Kidney glomerular epithelial cell (primary cell): ENCODE results near the gene FKBP7.
"Not testable (repeated sequence)": the region's sequence is repeated elsewhere in the genome, so short reads cannot be mapped to it uniquely, and the experiment has no call there.

Experiments
- DNase-seq: peaks from one replicate; lab custom pipeline; 2025; lab: John Stamatoyannopoulos, UW

FKBP7 gene

GRCh38 chr2:178485356-178485755, 7.0 kb upstream of the FKBP7 start:
- no peak for DNase-seq

GRCh38 chr2:178484245-178485041, 6.0 kb upstream of the FKBP7 start:
- no peak for DNase-seq

DNA sequence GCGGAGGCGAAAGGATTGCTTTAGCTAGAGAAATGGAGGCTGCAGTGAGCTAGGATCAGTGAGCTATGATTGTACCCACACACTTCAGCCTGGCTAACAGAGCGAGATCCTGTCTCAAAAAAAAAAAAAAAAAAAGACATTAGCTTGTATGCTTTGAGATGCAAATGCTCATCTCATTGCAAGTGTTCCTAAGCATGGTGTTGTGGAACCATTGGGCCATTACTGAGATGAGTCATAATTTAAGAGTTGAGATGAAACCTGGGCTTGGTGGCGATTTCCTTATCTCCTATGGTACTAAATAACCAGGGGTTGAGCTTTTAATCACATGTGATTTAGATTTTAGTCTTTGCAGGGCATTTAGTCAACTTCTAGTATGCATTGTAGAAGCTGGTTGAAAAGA, 4.0 kb upstream of the FKBP7 start:
- DNase-seq = no peak

DNA sequence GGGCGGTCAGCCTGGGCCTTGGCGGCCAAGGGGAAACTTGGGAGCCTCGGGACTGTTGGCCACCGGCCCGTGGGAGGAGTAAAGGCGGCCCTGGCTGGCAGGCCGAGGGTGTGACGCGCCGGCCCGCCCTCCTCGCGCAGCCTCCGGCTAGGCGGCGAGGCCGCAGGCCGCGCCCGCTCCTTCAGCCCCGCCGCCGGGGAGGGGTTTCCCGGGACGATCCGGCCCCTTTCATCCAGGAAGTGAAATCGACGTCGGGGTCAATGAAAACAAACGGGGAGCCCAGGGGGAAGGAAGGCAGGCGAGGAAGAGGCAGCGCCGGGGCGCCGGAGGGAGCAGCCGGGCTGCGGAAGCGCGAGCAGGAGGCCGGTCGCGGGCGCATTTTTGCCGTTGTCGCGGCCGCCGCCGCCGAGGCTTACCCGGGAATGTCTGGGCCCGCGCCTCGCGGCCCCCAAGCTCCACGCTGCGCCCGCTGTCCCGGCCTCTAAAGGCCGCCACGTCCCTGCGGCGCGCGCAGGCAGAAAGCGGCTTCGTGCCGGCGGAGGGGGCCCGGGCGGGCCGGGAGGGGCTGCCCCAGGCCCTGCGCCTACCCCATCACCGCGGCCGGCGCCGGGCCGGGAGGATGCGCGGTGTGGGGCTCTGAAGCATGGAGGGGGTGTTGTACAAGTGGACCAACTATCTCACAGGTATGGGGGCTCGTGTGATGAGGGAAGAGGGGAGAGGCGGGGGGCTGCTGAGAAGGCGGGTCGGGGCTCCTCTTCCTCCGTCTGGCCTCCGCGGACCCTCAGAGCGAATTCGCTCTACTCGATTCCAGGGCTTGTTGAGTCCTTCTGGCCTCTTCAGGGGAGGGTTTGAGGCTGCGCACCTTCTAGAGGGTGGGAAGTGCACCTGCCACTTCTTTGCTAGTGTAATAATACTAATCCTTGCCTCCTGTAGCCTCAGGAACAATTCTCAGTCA, 2.1 kb upstream of the FKBP7 start, which contains the start of gene PLEKHA3:
Gene PLEKHA3, plus strand, starts transcription at position 231 of the 955 bp plus-strand sequence. Its CDS starts 413 bp downstream, at position 644.
- DNase-seq = peak; percentile 81

DNA sequence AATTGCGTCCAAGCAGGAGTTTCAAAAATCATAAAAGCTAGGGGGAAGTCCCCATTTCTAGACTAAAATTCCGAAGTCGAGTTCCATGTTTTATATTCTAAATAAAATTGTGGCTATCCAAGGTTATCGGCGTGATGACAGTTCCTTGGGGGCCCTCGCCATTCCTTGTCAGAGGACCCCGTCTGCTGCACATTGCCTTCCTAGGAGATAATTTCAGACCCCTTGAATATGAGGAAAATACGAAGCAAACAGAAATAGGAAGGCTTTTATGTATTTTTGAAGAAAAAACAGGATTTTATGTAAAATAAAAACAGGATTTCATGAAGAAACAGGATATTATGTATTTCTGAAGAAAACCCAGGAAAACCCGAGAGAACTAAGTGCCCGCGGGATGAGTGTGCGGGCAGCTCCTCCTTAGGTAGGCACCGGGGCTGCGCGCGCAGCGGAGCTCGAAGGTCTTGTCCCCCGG, 1.4 kb upstream of the FKBP7 start:
- DNase-seq = no peak

GRCh38 chr2:178479275-178479616, 846 bp upstream of the FKBP7 start:
- DNase-seq = no peak

GRCh38 chr2:178478130-178478438, 316 bp downstream of the FKBP7 start:
- no peak for DNase-seq

DNA sequence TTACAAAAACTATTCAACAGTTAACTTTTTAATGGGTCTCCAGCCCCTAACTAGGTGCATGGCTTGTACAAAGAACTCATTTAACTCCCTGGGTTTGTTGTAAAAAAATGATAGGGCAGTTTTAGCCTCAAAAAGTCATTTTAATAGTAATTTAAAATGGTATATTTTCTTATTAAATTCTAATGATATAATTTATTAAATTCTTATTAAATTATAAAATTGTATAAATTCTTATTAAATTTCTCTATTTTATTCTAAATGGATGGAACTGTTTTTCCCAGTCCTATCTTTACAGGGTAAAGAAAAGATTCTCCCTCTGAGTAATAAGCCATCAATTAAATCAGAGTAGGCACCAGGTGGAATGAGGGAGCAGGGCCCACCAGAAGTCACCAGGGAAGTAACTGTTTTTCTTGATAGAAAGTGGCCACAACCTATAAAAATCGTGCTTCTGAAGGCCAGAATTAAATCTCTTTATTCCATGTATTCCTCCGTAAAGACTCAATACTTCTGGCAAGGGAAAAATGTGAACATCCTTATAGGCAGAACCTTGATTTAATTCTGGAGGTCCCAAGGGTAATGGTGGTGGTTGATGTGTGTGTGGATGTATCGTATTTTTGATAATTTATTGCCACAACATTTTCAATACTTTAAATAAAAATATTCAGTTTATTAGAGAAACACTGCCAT, 814 bp downstream of the FKBP7 start:
- peak; percentile 35 for DNase-seq

GRCh38 chr2:178476477-178476876, 1.9 kb downstream of the FKBP7 start:
- no peak for DNase-seq

DNA sequence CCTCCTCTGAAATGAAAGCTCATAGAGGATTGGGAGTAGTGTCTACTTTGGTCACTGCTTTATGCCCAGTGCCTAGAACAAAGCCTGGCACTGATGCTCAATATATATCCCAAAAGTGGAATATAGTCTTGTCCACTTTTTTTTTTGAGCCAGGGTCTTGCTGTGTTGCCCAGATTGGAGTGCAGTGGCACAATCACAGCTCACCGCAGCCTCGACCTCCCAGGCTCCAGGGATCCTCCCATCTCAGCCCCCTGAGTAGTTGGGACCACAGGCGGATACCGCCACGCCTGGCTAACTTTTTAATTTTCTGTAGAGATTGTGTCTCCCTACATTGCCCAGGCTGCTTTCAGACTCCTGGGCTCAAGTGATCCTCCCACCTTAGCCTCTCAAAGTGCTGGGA, 3.8 kb downstream of the FKBP7 start:
- DNase-seq = no peak

DNA sequence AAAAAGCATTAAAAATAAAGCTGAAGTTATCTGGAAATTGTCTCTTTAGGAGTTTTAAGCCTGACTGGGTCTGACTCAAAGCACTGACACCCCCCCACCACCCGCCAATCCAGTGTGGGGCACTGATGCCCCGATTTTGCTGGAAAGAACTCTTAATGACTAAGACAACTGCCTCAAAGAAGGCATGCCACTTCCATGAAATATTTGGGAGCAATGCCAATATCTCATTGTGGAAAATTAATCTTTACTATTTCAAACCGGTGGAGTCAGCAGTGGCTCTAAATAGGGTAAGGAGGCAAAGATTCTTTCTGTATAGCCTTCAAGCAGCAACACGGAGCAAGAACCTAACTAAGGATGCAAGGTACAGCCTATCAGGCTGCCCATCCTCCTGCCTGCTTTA, 4.5 kb downstream of the FKBP7 start:
- DNase-seq = peak; percentile 26

DNA sequence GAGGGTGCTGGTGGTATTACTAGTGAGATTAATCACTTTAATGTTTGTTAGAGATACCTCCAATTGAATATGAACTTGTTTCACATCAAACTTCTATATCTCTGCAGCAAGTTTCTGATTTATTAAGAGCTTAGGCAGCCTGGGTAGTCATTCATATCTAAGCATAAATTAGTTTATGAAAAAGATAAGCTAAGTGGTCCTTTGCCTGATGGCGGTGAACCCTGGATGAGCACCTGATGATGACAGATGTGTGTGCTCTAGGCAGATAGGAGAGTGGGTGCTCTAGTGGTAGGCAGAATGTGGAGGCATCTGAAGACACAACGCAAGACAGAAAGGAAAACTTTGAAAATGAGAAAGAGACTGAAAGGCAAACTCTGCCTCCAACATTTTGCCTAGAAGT, 5.0 kb downstream of the FKBP7 start:
- no peak for DNase-seq

DNA sequence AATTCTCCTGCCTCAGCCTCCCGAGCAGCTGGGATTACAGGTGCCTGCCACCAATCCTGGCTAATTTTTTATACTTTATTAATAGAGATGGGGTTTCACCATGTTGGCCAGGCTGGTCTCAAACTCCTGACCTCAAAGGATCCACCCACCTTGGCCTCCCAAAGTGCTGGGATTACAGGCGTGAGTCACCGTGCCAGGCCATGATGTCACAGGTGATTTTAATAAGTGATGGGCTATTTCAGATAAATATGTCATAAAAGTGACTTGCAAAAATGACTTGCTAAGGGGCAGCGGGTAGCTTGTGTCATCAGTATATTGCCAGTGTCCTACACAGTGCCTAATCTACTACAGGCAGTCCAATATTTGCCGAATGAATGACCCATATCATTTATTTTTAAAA, 7.1 kb downstream of the FKBP7 start:
- not testable (repeated sequence) for DNase-seq

DNA sequence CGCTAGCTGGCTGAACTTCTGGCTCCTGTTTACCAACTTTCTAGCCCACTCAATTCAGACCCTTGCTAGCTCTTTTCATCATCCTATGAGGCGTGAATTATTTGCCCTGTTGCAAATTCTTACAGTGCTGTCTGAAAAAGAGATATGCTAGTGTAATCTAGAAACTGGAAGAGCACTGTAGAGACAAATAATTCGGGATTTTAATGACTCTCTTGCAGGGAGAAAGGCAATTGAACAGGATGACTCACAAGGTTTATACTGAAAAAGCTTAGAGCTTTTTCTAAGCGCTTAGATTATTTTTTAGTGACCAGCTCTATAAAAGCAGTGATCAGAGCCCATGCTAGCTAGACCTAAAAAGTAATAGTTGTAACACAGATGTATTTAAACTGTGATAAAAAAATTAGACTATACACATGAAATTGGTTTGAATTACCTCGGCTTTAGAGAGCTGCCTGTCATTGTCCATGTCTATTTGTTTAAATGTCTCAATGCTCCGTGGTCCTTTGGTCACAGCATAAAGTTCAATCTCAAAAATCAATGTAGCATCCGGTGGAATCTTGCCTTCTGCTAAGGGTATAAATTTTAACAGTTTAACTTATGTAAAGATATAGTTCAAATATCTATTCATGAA, 9.1 kb downstream of the FKBP7 start:
- DNase-seq = no peak

GRCh38 chr2:178457390-178457886, 21.0 kb downstream of the FKBP7 start:
- no peak for DNase-seq

GRCh38 chr2:178455947-178456346, 22.5 kb downstream of the FKBP7 start:
- DNase-seq = no peak

DNA sequence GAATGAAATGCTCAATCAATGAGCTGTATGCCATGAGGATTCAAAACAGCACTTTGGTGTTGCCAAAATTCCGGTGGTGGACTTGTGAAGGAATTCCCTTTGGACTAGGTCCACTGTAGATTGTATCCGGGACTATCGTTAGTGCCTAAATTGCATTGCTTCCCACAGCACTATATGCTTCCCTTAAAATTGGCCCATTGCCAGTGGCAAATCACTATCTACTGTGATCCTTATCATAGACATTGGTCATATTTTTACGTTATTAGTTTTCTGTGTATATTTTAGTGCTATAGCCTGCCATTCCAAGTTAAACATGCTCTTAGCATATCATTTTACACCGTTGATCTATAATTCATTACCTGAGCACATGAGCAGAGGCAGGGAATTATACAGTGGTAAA, 25.5 kb downstream of the FKBP7 start:
- DNase-seq = no peak

DNA sequence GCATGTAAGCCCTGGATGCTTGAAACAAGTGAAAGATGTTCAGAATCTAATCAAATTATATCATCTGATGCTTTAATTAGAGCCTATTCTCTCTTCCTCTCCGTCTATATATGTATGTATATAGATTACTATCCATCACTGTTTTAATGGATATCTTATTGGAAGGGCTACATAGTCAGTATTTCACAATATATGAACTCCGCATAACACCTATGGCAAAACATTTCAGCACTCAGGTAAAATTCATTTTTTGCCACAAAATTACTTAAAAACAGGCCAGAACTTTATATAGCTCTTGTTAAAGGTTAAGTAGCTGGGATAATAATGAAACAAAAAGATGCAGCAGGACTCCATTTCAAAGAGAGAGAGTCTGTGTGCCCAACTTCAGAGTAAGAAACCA, 26.1 kb downstream of the FKBP7 start:
- DNase-seq = no peak

DNA sequence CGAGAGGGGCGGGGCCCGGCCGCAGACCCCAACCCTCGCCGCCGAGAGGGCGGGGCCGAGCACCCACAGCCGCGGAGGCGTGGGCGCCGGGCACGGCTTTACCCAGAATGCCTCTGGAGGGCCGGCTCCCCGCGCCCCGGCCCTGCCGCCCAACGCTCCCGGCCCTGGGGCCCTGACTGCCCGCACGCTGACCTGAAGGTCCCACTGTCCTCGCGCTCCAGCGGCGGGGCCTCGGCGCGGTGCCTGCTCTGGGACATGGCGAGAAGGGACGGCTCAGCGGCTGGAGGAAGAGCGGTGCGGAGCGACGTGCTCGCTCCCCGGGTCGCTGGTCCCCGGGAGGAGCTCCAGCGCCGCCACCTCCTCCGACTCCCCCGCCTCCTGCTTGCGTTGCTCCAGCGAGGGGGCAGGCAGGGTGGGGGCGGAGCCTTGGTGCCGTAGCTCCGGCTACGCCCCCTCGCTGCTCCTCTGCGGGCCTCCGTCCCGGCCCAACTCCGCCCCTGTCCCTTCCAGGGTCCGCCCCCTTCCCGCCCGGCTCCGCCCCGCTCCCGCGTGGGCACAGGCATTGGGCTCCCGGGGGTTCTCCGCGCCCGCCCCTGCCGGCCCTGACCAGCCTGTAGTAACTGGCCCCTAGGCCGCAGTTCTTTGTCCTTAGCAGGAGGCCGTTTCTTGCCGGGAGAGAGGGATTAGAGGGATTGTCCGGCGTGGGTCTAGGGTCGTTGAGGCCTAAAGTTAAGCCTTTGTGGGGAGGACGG, 27.4 kb downstream of the FKBP7 start, which contains the start of the genes PJVK and PRKRA:
Gene PJVK, plus strand, starts transcription at position 605 of the 752 bp plus-strand sequence. CDS start 2,032 bp downstream, outside the sequence.
Gene PRKRA, minus strand, starts transcription at position 402 of the 752 bp plus-strand sequence. Its CDS starts 145 bp downstream, at position 257.
- DNase-seq = peak; percentile 95

- no peak for DNase-seq
Observed at GRCh38 chr2:178450524-178450773, 28.0 kb downstream of the FKBP7 start.
